ENCODE data around the gene HEPHL1.
"Not testable (repeated sequence)": the region's sequence is repeated elsewhere in the genome, so short reads cannot be mapped to it uniquely, and the experiment has no call there.

Gene HEPHL1

DNA sequence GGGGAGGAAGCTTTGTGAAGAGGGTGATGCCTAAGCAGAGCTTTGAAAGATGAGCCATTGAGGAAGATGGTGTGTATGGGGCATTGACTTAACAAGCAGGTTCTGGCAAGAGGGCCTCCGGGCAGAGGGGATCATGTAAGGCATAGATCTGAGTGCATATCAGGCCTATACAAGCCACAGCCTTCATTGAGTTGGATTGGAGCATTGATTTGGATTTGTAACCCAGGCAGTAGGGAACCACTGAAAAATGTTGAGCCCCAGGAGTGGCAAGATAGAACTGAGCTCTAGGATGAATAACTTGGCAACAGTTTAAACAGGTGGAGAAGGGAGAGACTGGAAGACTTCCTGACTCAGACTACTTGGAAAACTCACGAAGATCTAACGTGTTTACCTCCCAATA is 128.9 kb downstream of the HEPHL1 start:
- no peak for DNase-seq (ENCODE audit: low read depth in 2 of 2)

DNA sequence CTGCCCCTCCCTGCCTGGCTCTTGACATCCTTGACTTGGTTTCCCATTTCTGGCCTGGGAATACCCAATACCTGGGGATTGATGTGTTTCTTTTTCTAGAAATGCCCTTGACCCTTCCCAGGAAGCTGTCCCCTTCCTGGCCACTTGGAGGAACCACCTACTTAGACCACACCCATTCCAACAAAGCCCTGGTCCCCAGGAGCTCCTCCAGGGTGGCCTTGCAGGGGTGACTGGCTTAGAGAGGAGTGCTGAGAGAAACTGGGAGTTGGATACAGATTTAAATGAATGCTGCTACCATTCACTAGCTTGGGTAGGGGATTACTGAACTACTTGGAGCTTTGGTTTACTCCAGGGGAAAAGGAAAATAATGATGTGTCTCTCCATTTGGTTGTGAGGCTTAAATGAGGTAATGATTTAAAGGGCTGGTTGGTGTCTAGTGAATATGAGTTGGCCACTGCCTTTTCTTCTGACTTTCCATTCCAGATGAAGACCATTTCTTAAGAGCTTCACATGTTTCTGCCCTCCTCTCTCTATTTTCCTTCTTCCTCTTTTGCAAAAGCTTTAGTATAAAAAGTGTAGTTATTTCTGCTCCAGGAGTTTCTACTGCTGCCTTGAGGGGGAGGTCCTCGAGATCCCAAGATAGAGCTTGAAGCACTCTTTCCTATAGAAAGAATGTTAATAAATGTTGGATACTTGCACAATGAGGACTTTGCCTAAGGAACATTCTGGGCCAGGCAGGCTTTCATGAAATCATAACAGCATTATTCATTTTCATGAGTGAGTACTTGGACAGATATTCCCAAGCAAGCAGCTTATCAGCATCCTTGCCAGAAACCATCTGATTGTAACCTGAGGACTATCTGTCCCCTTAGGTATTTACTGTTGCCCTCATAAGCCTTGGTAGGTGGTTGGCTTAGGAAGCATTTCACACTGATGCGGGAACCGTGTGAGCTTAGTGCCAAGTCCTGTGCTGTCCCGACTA is 129.8 kb downstream of the HEPHL1 start:
- no peak for DNase-seq (ENCODE audit: low read depth in 2 of 2)

DNA sequence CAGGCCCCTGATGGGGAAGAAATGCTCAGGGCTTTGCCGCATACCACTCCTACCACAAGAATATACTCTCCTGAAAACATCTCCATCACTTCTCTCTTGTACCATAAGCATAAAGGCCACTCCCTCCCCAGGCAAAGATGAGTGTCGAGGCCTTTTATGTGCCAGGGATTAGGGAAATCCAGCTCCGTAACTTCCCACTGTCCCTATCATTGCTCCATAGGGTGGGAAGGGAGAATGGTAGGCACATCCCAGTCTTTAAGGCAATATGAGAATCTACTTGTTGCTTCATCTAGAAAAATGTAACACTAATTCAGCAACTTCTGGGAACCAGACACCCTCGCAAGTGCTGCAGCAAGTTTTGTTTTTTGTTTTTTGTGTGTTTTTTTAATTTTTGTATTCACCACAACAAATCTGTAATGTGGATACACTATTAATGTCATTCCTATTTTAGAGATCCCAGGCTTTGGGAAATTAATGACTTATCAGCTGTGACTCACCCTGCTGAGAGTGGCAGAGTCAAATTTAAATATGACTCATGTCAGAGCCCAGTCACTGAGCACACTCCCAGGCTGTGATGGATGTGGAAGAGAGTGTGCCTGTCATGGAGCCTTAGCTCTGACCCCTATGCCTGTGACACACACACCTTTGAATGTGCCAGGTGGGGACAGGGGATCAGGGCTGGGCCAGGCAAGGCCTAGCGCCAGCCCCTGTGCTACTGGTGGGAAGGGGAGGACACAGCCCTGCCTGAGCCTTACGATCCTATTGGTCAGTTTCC is 130.9 kb downstream of the HEPHL1 start:
- DNase-seq (ENCODE audit: low read depth in 2 of 2), result no peak

DNA sequence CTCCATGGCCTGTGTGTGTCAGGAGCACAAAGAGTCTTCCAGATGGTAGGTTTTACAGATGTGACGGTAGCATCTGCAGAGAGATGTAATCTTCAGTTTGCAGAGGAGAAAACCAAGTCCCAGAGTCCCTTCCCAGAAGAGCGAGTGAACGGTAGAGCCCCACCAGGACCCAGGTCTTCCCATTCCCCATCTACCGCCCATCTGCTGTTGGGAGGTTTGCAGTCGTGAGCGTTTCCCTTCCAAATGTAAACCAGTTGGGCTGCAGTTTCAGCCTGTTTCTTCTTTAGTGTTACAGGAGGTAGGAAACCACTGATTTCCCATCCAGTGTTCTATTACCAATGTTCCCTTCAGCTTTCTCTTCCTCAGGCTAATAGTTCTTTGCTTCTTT is 131.5 kb downstream of the HEPHL1 start:
- no peak for DNase-seq (ENCODE audit: low read depth in 2 of 2)

DNA sequence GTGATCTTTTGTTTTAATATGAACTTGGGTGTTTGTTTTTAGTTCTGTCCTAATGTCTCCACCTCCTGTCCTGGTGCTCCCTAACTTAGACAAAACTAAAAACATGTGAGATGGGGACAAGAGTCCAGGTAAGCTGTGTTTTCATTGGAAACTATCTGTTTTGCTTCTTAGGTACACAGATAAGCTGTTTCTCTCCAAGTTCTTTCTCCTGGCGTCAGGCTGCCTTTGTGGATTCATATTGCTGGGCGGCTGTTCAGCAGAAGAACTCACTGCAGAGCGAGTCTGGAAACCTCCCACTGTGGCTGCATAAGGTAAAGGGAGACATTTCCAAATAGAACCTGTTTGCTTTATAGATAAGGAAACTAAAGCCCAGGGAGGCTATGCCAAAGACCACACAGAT is 132.2 kb downstream of the HEPHL1 start:
- no peak for DNase-seq (ENCODE audit: low read depth in 2 of 2)

DNA sequence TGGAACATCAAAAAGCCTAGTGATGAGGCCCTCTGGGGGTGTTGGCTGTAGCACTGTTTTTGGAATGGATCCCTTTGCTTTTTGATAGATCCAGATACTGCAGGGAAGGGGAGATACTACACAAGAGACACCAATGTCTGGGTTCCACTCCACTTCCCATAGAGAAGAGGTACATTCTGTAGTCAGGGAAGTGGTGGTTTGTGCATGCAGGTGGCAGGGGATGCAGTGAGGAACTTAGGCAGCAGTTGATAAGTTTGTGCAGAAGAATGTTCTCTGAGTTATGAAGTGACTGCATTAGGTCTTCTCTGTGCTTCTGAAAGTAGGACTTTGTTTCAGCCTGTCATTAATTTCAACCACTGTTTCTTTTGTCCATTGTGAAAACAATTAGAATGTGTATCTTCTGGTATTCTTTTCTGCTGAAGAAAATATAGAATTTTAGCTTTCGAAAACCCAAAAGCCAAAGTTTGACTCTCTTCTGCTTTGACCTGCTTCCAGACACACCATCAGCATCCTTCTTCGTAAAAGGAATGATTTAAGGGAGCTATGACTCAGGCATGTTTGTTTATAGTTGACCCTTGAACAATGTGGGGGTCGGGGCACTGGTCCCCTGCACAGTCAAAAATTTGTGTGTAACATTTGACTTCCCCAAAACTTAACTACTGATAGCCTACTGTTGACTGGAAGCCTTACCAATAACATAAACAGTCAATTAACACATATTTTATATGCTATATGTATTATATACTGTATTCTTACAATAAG is 133.1 kb downstream of the HEPHL1 start:
- no peak for DNase-seq (ENCODE audit: low read depth in 2 of 2)

DNA sequence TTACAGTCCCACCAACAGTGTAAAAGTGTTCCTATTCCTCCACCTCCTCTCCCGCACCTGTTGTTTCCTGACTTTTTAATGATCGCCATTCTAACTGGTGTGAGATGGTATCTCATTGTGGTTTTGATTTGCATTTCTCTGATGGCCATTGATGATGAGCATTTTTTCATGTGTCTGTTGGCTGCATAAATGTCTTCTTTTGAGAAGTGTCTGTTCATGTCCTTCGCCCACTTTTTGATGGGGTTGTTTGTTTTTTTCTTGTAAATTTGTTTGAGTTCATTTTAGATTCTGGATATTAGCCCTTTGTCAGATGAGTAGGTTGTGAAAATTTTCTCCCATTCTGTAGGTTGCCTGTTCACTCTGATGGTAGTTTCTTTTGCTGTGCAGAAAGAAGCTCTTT is 136.2 kb downstream of the HEPHL1 start:
- not testable (repeated sequence) for DNase-seq (ENCODE audit: low read depth in 2 of 2)
